Measurements from ENCODE around the gene ATP11A.

ATP11A gene

GRCh38 chr13:112815871-112816270 lies 126.0 kb downstream of the ATP11A start:
- TF ChIP-seq CTCF (IDR thresholded peaks at IDR 0.05) = no peak

- no peak for TF ChIP-seq CTCF (IDR thresholded peaks at IDR 0.05)
These were observed 128.3 kb downstream of the ATP11A start for GRCh38 chr13:112818040-112818697.

- no peak for TF ChIP-seq CTCF (IDR thresholded peaks at IDR 0.05)
These were observed 128.8 kb downstream of the ATP11A start for GRCh38 chr13:112818698-112819045.

GRCh38 chr13:112819111-112819510 lies 129.3 kb downstream of the ATP11A start:
- TF ChIP-seq CTCF (IDR thresholded peaks at IDR 0.05) = no peak

- TF ChIP-seq CTCF (IDR thresholded peaks at IDR 0.05) = no peak
These were observed 130.0 kb downstream of the ATP11A start for GRCh38 chr13:112819816-112820215.

GRCh38 chr13:112820318-112820717 lies 130.5 kb downstream of the ATP11A start:
- TF ChIP-seq CTCF (IDR thresholded peaks at IDR 0.05) = no peak

GRCh38 chr13:112821340-112822055 lies 131.7 kb downstream of the ATP11A start:
- no peak for TF ChIP-seq CTCF (IDR thresholded peaks at IDR 0.05)
